Ishikawa (cell line): Measurements from ENCODE around the gene FCAMR.

Experiments
- EP300 ChIP-seq: IDR thresholded peaks from 2 replicates; pipeline ENCODE4 v1.6.1; 2012; ENCODE audit warnings: borderline replicate concordance
- REST ChIP-seq: IDR thresholded peaks from 2 replicates; pipeline ENCODE4 v1.6.1; 2012; ENCODE audit warnings: low read depth, mild to moderate bottlenecking
- TCF12 ChIP-seq: IDR thresholded peaks from 2 replicates; pipeline ENCODE4 v1.6.1; 2012; ENCODE audit warnings: low read depth

- TF ChIP-seq REST (no peak), EP300 (no peak), TCF12 (no peak)
These were observed at the start of gene FCAMR for GRCh38 chr1:206970446-206970845.
